NCI-H1694 (cell line): ENCODE data around the gene VPREB3.
A peak's percentile ranks its signal among the peaks of the same experiment; 100 is the strongest.

ENCODE experiments used
- DNase-seq: peaks from one replicate; lab custom pipeline; 2025; lab: John Stamatoyannopoulos, UW

Gene VPREB3

DNA sequence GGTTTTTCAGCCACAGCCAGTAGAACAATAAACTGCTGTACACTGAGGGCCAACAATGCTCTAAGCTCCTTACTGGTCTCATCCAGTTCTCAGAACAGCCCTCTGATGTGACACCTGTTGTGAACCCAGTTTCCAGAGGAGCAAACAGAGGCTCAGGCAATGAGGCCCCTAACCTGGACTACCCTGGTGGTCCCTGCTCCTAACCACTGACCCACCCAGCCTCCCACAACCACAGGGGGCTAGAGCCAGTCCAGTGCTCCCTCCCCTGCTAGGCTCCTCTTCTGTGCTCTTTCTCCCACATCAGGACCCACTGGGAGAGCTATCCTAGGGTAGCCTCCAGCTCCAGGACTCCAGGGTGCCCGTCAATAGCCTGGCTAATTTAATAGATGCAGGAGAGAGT is 28.5 kb upstream of the VPREB3 start:
- DNase-seq: no peak

DNA sequence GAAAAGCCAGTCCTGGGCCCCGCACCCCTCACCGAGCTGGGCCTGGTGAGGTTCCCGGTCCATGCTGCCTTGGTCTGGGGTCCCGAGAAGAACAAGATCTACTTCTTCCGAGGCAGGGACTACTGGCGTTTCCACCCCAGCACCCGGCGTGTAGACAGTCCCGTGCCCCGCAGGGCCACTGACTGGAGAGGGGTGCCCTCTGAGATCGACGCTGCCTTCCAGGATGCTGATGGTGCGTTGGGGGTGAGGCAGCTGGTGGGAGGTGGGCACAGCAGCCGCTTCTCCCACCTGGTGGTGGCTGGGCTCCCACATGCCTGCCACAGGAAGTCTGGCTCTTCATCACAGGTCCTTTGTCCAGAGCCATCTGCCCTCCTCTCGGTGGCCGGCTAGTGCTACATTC is 28.0 kb upstream of the VPREB3 start:
- DNase-seq: no peak

- DNase-seq: no peak
Observed at GRCh38 chr22:23781511-23782183, 27.4 kb upstream of the VPREB3 start.

DNA sequence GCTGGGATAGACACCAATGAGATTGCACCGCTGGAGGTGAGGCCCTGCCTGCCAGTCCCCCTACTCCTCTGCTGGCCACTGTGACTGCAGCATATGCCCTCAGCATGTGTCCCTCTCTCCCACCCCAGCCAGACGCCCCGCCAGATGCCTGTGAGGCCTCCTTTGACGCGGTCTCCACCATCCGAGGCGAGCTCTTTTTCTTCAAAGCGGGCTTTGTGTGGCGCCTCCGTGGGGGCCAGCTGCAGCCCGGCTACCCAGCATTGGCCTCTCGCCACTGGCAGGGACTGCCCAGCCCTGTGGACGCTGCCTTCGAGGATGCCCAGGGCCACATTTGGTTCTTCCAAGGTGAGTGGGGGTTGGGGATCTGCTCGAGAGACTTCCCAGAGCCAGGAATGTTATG is 26.8 kb upstream of the VPREB3 start:
- DNase-seq: no peak

GRCh38 chr22:23780146-23780748 is 26.0 kb upstream of the VPREB3 start:
- DNase-seq: no peak

- no peak for DNase-seq
Observed at GRCh38 chr22:23779731-23780130, 25.5 kb upstream of the VPREB3 start.

DNA sequence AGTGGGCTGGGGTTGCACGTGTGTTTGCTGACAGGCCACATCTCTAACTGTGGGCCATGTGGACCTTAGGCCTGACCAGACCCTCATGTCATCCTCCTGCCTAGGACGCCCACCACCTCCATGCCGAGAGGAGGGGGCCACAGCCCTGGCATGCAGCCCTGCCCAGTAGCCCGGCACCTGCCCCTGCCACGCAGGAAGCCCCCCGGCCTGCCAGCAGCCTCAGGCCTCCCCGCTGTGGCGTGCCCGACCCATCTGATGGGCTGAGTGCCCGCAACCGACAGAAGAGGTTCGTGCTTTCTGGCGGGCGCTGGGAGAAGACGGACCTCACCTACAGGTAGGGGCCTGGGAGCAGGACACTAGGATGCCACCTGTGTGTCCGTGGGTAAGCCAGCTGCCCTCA is 24.9 kb upstream of the VPREB3 start:
- DNase-seq: no peak

DNA sequence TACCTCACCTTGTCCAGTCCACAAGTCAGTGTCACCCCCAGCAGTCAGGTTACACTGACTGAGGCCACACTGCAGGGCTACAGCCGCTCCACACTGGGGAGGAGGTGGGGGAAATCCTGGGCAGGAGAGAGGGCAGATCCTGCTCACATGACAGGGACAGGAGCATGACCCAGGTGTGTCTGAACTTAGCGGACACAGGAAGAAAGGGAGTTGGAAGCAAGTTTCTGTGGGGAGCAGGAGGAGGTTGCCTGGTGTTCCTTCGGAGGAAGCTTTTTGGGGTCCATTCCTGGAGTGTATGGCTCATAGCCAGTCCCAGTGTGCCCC is 24.3 kb upstream of the VPREB3 start:
- DNase-seq: no peak

GRCh38 chr22:23777776-23778576 is 23.8 kb upstream of the VPREB3 start:
- DNase-seq: no peak

DNA sequence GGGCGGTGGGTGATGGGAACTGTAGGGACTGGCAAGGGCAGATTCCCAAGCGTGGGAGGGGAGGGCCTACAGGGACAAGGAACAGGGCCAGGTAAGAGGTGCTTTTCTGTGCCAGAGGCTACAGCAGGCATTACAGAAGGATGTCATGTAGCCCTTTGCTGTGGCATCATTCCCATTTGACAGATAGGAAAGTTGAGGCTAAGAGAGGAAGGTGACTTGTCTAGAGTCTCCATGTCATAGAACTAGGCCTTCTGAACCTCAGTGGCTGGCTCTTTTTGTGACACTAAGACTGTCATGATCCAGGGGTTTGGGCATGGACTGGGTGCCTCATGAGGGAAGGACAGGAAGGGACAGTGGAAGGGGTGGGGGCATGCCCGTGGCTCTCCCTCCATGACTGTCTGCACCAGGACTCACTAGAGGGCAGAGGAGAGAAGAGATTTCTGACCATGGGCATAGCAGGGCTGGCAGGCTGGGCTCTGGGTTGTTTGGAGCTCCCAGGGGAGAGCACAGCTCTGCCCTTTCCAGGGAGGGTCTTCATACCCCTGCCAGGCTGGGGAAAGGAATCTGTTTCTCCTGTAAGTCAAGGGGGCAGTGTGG is 21.7 kb upstream of the VPREB3 start:
- no peak for DNase-seq

DNA sequence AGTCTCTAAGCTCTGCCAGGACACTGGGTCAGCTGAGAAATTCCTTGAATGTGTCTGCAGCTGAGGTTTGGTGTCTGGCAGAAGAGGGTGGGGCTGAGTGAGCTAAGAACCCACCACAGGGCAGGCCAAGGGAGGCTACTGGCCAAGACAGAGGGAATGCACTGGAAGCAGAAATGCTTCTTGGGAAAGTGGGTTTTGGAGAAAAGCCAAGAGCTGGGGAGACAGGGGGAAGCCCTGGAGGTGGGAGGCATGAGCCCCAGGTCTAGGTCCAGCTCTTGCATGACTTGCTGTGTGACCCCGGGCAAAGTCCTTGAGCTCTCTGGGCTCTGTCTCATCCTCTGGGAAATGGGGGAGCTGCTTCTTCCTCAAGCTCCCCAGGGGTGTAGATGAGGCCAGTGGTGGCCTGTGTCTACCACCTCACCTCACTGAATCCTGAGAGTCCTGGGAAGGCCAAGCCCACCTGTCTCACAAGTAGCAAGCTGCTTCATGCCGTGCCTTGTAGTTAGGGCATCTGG is 20.8 kb upstream of the VPREB3 start:
- no peak for DNase-seq

DNA sequence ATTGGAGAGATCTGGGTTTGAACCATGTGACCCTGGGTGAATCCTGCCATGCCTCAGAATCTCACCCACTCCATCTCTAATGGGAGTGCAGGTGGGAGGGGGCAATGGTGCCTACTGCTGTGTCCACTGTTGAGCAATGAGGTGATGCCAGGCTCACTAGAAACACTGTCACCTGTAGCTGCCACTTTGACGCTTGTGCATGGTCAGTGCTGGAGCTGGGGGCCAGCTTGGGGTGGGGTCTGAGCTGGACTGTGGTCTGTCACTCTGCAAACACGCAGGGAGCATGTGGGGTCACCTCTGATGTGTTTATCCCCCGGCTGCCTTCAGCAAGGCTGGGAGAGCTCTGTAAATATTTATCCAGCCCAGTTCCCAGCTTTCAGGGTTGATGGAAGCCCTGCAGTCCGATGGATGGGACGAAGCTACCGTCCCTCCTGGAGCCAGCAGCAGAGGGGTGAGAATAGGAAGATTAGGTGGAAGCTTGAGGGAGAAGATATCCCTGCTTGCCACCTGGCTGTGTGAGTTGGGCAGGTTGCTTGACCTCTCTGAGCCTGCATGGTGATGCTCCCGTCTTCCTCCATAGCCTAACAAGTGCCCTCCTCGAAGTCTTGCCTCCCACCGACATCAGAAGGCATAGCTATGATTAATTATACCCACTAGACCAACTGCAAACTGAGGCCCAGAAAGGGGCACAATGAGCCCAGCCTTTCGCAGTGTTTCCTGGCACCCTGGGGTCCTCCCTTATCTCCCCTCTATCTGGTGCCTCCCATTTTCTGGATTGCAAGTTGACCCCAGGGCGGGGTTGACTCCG is 20.1 kb upstream of the VPREB3 start:
- DNase-seq: no peak

- no peak for DNase-seq
Observed at GRCh38 chr22:23773483-23774113, 19.4 kb upstream of the VPREB3 start.

DNA sequence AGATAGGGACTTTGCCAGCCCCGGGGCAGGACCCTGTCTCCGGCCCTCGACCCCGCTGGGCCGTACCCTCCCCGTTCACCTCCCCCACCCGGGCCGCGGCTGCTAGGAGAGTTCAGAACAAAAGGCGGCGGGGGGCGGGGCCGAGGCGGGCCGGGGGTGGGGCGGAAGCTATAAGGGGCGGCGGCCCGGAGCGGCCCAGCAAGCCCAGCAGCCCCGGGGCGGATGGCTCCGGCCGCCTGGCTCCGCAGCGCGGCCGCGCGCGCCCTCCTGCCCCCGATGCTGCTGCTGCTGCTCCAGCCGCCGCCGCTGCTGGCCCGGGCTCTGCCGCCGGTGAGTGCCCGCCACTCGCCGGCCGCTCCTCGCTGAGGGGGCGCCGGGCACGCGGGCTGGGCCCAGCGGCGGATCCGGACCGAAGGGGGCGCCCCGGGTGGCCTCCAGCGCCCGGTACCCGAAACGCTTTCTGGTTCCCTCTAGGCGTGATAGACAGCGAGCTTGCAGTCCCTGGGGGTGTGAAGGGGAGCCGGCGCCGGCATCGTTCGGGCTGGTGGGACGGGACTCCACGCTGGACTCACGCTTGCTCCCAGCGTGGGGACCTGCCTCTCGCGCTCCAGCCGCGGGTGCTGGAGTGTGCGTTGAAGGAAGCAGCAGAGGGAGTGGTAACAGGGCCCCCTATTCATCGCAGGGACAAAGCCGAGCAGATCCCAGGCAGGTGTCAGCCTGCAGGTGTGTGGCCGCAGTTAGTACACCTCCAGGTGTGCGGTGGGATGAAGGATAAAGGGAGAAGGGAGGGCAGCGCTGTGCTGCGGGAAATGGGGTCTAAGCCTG is 18.6 kb upstream of the VPREB3 start, which contains the start of gene MMP11:
Gene MMP11, plus strand, starts transcription at position 201 of the 825 bp plus-strand sequence. Its CDS starts 22 bp downstream, at position 223.
- DNase-seq: no peak

DNA sequence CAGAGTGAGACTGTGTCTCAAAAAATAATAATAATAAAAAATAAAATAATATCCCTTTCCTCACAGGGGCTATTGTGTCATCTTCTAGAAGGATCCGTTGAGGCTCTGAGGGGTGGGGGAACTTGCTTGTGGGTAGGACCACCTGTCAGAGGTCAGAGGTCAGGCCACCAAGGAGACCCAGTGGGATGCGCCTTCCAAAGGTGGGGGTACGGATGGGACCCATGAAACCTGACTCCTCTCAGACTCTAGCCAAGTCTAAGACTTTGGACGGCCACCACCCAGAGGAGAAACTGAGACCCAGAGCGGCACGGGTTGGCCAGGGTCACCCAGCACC is 18.1 kb upstream of the VPREB3 start:
- DNase-seq: no peak

DNA sequence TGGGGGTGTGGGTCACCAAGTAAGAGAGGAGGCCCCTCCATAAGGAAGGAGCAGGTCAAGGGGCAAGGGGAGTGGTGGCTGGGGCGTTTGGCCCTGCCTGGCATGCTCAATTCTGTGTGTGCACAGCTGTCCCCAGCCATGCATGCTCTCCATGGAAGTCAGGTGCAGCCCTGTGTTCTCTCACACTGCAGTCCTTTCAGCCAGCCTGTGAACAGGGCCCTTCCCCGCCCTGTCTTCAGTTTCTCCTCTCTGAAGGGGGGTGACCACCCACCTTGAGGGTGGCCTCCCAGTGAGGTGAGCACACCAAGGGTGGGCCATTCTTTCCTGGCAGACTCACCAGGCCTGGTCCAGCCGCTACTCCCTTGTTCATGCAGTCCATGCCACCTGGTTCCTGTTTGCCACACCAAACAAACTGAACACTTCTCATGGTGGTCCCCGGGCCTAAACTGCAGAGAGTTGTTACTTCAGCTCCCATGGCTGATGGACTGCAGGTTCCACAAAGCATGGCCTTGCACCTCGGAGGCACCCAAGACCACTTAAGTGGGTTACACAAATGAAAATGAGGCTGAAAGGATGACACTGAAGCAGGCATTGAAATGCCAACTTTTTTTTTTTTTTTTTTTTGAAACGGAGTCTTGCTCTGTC is 15.2 kb upstream of the VPREB3 start:
- DNase-seq: no peak

- DNase-seq: peak; percentile 60
Observed at GRCh38 chr22:23767673-23768548, 13.7 kb upstream of the VPREB3 start, which contains the start of gene CHCHD10. TSS of gene CHCHD10 (minus strand) at chr22:23767972. CDS start at chr22:23767874, 98 bp downstream.

- DNase-seq: no peak
Observed at GRCh38 chr22:23767303-23767672, 13.1 kb upstream of the VPREB3 start.
